Brain microvascular endothelial cell (primary cell): Measurements from ENCODE around the gene TAS1R3.

Source experiments
- DNase-seq: peaks from one replicate; pipeline ENCODE4 v3.0.0-alpha.2; 2020
- H3K27ac ChIP-seq: fragments of 250-450 bp; sonication (Bioruptor Pico); 2 replicates; pipeline ENCODE4 v1.5.1; 2020; ENCODE audit warnings: mild to moderate bottlenecking, moderate library complexity
- H3K27me3 ChIP-seq: fragments of 250-450 bp; sonication (Bioruptor Pico); replicated peaks from 2 replicates; pipeline ENCODE4 v1.5.1; 2020; ENCODE audit warnings: mild to moderate bottlenecking
- H3K36me3 ChIP-seq: fragments of 250-450 bp; sonication (Bioruptor Pico); replicated peaks from 2 replicates; pipeline ENCODE4 v1.5.1; 2020; ENCODE audit warnings: mild to moderate bottlenecking
- H3K4me3 ChIP-seq: 2 replicates; pipeline ENCODE4 v1.5.1; 2011; ENCODE audit warnings: low read depth, mild to moderate bottlenecking, control low read depth, low read length, moderate library complexity
- CTCF ChIP-seq: IDR thresholded peaks from 2 replicates; pipeline ENCODE4 v1.5.1; 2011; ENCODE audit warnings: low read depth, mild to moderate bottlenecking, moderate library complexity, low read length, control low read depth, inconsistent platforms; ENCODE audit errors: missing control alignments
- in situ Hi-C: cut with HindIII; loops from 2 replicates; pipeline ENCODE4 v1.10.0; 2017; ENCODE audit warnings: low sequenced_read_pairs, low pct_ligation_motif_present

TAS1R3 gene

GRCh38 chr1:1331068-1331965 lies at the start of gene TAS1R3:
TAS1R3 (plus strand) TSS chr1:1331280; CDS start chr1:1331346, 66 bp downstream.
- in situ Hi-C loops: no loop called here
- DNase-seq: no peak
- Histone ChIP-seq H3K27ac (no peak within 1 kb of the TSS), H3K36me3 (peaks cover 21% of the 10 kb centered on the region), H3K4me3 (no peak within 1 kb of the TSS), H3K27me3 (no peaks in the 10 kb centered on the region)
- TF ChIP-seq CTCF: no peak

GRCh38 chr1:1281533-1282321 lies 49.4 kb upstream of the TAS1R3 start:
- peak; percentile 57 for DNase-seq
- Histone ChIP-seq H3K4me3 (no peak overlapping the region), H3K36me3 (no peaks in the 10 kb centered on the region), H3K27me3 (no peaks in the 10 kb centered on the region), H3K27ac (no peak overlapping the region)
- in situ Hi-C loops: no loop called here
- TF ChIP-seq CTCF: no peak

GRCh38 chr1:1282998-1283397 lies 48.1 kb upstream of the TAS1R3 start:
- in situ Hi-C loops: no loop called here
- TF ChIP-seq CTCF: no peak
- DNase-seq: peak; percentile 37
- no peaks in the 10 kb centered on the region for H3K36me3 ChIP-seq
- H3K27me3 ChIP-seq: no peaks in the 10 kb centered on the region
- H3K27ac ChIP-seq: no peak overlapping the region
- no peak overlapping the region for H3K4me3 ChIP-seq

- in situ Hi-C loops: no loop called here
- Histone ChIP-seq H3K36me3 (no peaks in the 10 kb centered on the region), H3K27me3 (no peaks in the 10 kb centered on the region), H3K4me3 (no peak overlapping the region), H3K27ac (no peak overlapping the region)
- peak; percentile 15 for TF ChIP-seq CTCF
- DNase-seq: no peak
These were observed 47.3 kb upstream of the TAS1R3 start for GRCh38 chr1:1283821-1284220.

GRCh38 chr1:1284221-1285101 lies 46.6 kb upstream of the TAS1R3 start:
- in situ Hi-C loops: no loop called here
- no peak for DNase-seq
- Histone ChIP-seq H3K27me3 (no peaks in the 10 kb centered on the region), H3K27ac (no peak overlapping the region), H3K36me3 (no peaks in the 10 kb centered on the region), H3K4me3 (no peak overlapping the region)
- no peak for TF ChIP-seq CTCF
